HL-60/S4 treated with phorbol 12-myristate 13-acetate at 8.2 ng/mL for 4 days and 3 days (cell line): ENCODE data around the gene APLP2.
"Not testable (repeated sequence)": the region's sequence is repeated elsewhere in the genome, so short reads cannot be mapped to it uniquely, and the experiment has no call there.

Source experiments
- in situ Hi-C: fragments of 300-500 bp; cut with MboI; formaldehyde crosslinking; loops from 2 replicates; pipeline ENCODE4 v1.15.0; 2022; ENCODE audit warnings: low sequenced_read_pairs

APLP2 gene

GRCh38 chr11:130069659-130070108 lies at the start of gene APLP2:
APLP2 (plus strand) TSS chr11:130069894; CDS start chr11:130069978, 84 bp downstream.
- in situ Hi-C loops = no loop called here

GRCh38 chr11:130020323-130020722 lies 49.4 kb upstream of the APLP2 start:
- in situ Hi-C loops = no loop called here

- in situ Hi-C loops = not testable (repeated sequence)
These were observed 48.1 kb upstream of the APLP2 start for GRCh38 chr11:130021606-130022005.

- in situ Hi-C loops = no loop called here
These were observed 46.9 kb upstream of the APLP2 start for GRCh38 chr11:130022799-130023198.

- in situ Hi-C loops = no loop called here
These were observed 46.5 kb upstream of the APLP2 start for GRCh38 chr11:130023204-130023603.

- in situ Hi-C loops = no loop called here
These were observed 45.3 kb upstream of the APLP2 start for GRCh38 chr11:130024361-130024760.

- in situ Hi-C loops = no loop called here
These were observed 44.3 kb upstream of the APLP2 start for GRCh38 chr11:130025371-130025770.

- in situ Hi-C loops = no loop called here
These were observed 40.6 kb upstream of the APLP2 start for GRCh38 chr11:130029137-130029536.

GRCh38 chr11:130031056-130031455 lies 38.6 kb upstream of the APLP2 start:
- in situ Hi-C loops = no loop called here

- in situ Hi-C loops = no loop called here
These were observed 37.7 kb upstream of the APLP2 start for GRCh38 chr11:130031945-130032344.

GRCh38 chr11:130032931-130033330 lies 36.8 kb upstream of the APLP2 start:
- in situ Hi-C loops = no loop called here

- in situ Hi-C loops = no loop called here
These were observed 35.5 kb upstream of the APLP2 start for GRCh38 chr11:130034236-130034635.

GRCh38 chr11:130037058-130037457 lies 32.6 kb upstream of the APLP2 start:
- in situ Hi-C loops = no loop called here

GRCh38 chr11:130037881-130038585 lies 31.7 kb upstream of the APLP2 start:
- in situ Hi-C loops = no loop called here

GRCh38 chr11:130040281-130040940 lies 29.3 kb upstream of the APLP2 start:
- in situ Hi-C loops = no loop called here

- in situ Hi-C loops = no loop called here
These were observed 27.6 kb upstream of the APLP2 start for GRCh38 chr11:130042093-130042591.

GRCh38 chr11:130043575-130043974 lies 26.1 kb upstream of the APLP2 start:
- in situ Hi-C loops = no loop called here

- in situ Hi-C loops = no loop called here
These were observed 22.6 kb upstream of the APLP2 start for GRCh38 chr11:130047141-130047540.

- in situ Hi-C loops = no loop called here
These were observed 20.3 kb upstream of the APLP2 start for GRCh38 chr11:130049328-130049771.

- in situ Hi-C loops = no loop called here
These were observed 19.4 kb upstream of the APLP2 start for GRCh38 chr11:130050257-130050656.

- in situ Hi-C loops = no loop called here
These were observed 18.6 kb upstream of the APLP2 start for GRCh38 chr11:130051082-130051481.

- in situ Hi-C loops = no loop called here
These were observed 17.1 kb upstream of the APLP2 start for GRCh38 chr11:130052567-130052966.
